ENCODE results near the gene NUMBL. TPM values are rescaled to one million over a fixed set of nuclear protein-coding genes. Genes with fewer than 3 reads are reported as not detected.

The NUMBL gene
- total RNA-seq, 1 donor from 2014 or later = 63.8 TPM

Other genes starting within 250 kb of the NUMBL start
- gene SERTAD3, start 246.3 kb downstream of the NUMBL start, total RNA-seq = 40.7 TPM
- gene BLVRB, start 224.9 kb downstream of the NUMBL start, total RNA-seq = 141 TPM
- 6.1 TPM for gene SPTBN4, start 223.7 kb downstream of the NUMBL start, total RNA-seq
- gene SHKBP1, start 113.8 kb downstream of the NUMBL start, total RNA-seq = 54.3 TPM
- 217 TPM for gene LTBP4, start 89.3 kb downstream of the NUMBL start, total RNA-seq
- gene COQ8B, start 26.2 kb upstream of the NUMBL start, total RNA-seq = 16.8 TPM
- 53.1 TPM for gene ITPKC, start 26.5 kb upstream of the NUMBL start, total RNA-seq
- 5.6 TPM for gene ACTMAP, start 59.8 kb upstream of the NUMBL start, total RNA-seq
- gene SNRPA, start 60.6 kb upstream of the NUMBL start, total RNA-seq = 41.3 TPM
- gene MIA, start 84.9 kb upstream of the NUMBL start, total RNA-seq = not detected
- gene RAB4B, start 87.6 kb upstream of the NUMBL start, total RNA-seq = 26.9 TPM
- gene EGLN2, start 108.5 kb upstream of the NUMBL start, total RNA-seq = 113 TPM
- gene CYP2A6, start 159.8 kb upstream of the NUMBL start, total RNA-seq = 0.48 TPM
- gene CYP2A7, start 191.6 kb upstream of the NUMBL start, total RNA-seq = not detected

Measured in mesenteric fat pad (tissue), 1 donor.